ENCODE measurements around the gene PPP1R2B.

Gene PPP1R2B

GRCh38 chr5:156879665-156880285 is 29.7 kb downstream of the PPP1R2B start:
- DNase-seq (ENCODE audit: low read depth), result no peak

- DNase-seq (ENCODE audit: low read depth), result no peak
Measured at GRCh38 chr5:156883316-156883875, 33.3 kb downstream of the PPP1R2B start.

GRCh38 chr5:156888520-156888919 is 38.4 kb downstream of the PPP1R2B start:
- DNase-seq (ENCODE audit: low read depth), result no peak

- DNase-seq (ENCODE audit: low read depth), result no peak
Measured at GRCh38 chr5:156892223-156892622, 42.1 kb downstream of the PPP1R2B start.

- DNase-seq (ENCODE audit: low read depth), result no peak
Measured at GRCh38 chr5:156892864-156893263, 42.8 kb downstream of the PPP1R2B start.

GRCh38 chr5:156893517-156893916 is 43.4 kb downstream of the PPP1R2B start:
- DNase-seq (ENCODE audit: low read depth), result no peak

- no peak for DNase-seq (ENCODE audit: low read depth)
Measured at GRCh38 chr5:156896546-156896945, 46.5 kb downstream of the PPP1R2B start.

Data from HS-5 (cell line).